Stimulated activated CD4-positive, alpha-beta T cell treated with anti-CD3 and anti-CD28 coated beads, TNF-alpha, amount 100 ng/mL, for 24 hours (primary cell): Measurements from ENCODE around the gene CPNE2.
"Not testable (repeated sequence)": the region's sequence is repeated elsewhere in the genome, so short reads cannot be mapped to it uniquely, and the experiment has no call there.

Experiments used
- DNase-seq, 3 experiments: peaks; one replicate each; pipeline ENCODE4 v3.0.0-alpha.2; 2020; ENCODE audit warnings: low read depth in 3 of 3

Gene CPNE2

DNA sequence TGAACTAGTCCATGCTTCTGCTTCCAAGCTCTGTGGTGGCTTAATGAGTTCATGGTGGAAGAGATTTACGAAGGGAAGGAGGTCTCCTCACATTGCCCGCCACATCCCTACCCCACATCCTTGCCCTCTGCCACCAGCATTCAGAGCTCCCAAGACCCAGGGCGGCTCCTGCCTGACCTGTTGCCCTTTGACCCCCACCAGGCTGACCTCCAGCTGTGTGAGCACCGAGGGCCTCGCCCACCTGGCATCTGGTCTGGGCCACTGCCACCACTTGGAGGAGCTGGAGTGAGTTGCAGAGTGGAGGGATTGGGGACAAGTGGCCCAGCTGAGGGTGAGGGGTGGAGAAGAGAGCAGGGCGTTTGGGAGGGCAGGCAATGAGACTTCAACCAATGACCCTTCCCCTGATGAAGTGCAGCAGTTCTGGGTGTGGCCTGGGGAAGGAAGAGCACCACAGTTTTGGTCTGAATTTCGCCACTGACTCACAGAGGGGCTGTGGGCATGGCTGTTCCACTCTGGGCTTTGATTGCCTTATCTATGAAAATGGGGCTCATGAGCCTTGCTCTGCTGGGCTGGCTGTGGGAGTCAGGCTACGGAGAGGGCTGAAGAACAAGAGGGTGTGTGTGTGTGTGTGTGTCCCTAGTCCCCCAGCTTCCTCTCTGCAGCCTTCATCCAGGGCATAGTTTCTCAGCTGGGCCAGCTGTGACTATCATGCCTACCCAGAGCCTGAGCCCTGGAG is 22.6 kb upstream of the CPNE2 start:
- DNase-seq = no peak

- no peak for DNase-seq
Observed at GRCh38 chr16:57070424-57070823, 22.0 kb upstream of the CPNE2 start.

GRCh38 chr16:57071081-57071732 is 21.2 kb upstream of the CPNE2 start:
- not testable (repeated sequence) for DNase-seq

GRCh38 chr16:57071831-57072582 is 20.4 kb upstream of the CPNE2 start:
- DNase-seq = no peak

DNA sequence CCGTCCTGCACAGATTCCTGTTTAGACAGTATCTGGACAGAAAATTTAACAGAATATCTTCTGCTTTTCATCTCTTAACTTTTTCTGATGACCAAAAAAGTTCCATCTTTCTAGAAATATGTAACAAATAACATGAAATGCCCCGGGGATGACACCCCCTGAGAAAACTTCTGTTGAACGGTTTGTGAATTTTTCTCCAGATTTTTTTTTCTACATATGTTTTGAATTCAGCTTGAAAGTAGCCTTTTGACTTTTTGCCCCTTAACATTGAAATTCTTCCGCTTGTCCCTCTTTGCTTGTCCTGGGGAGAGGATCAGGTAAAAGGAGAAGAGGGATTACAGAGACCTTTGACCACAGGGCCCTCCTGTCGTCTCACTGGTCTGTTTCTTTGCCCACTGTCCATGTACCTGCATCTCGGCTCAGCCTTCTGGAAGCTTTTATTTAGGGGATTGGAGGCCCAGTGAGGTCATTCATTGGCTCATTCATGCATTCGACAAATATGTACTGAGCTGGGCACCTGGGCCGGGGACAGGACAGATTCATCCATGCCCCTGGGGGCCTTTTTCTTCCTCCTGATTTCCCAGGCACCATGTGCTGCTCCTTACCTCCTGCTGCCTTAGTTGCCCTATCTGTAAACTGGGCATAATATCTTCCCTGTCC is 19.6 kb upstream of the CPNE2 start:
- DNase-seq = no peak

GRCh38 chr16:57077714-57078113 is 14.7 kb upstream of the CPNE2 start:
- no peak for DNase-seq

DNA sequence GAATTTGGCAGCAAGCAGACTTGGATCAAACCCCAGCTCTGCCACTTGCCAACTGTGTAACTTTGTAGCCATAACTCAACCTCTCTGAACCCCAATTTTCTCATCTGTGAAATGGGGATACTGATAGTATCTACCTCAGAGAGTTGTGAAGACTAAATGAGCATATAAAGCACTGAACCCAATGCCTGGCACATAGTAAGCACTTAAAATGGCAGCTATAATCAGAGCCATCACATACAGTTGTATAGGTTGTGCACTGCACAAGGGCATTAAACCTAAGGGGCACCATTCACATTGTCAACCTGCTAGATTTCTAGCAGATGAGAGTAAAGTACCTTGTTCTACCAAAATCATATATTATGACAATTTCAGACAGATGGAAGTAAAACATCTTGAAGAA is 10.6 kb upstream of the CPNE2 start:
- DNase-seq = no peak

- no peak for DNase-seq
Observed at GRCh38 chr16:57082664-57083063, 9.7 kb upstream of the CPNE2 start.

GRCh38 chr16:57083485-57084126 is 8.8 kb upstream of the CPNE2 start:
- DNase-seq = no peak

DNA sequence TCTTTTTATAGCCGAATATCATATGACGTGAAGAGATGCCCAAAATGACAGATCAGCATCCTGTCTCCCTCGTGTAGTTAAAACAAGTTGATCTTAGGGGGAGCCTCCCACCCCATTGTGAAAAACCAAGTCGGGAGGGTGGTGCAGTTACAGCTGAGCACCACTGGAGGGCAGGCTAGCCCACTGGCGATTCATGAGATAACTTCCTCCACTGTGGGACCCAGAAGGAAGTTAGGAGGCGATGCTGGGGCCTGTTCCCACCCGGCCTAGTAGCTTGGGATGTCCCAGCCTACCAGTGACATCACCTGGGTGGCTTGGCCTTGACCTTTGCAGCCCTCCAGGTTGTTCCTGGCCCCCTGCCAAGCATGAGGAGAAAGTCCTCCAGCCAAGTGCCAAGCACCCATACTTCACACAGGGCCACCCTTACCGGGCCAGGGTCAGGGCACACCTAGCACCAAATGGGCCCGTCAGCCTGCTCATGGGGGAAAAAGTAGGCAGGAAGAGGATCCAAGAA is 8.1 kb upstream of the CPNE2 start:
- peak; percentile 52 to 68 (median 55) for DNase-seq

GRCh38 chr16:57084996-57085395 is 7.4 kb upstream of the CPNE2 start:
- DNase-seq = no peak

GRCh38 chr16:57087003-57087402 is 5.4 kb upstream of the CPNE2 start:
- no peak for DNase-seq

- no peak for DNase-seq
Observed at GRCh38 chr16:57089406-57089805, 3.0 kb upstream of the CPNE2 start.

DNA sequence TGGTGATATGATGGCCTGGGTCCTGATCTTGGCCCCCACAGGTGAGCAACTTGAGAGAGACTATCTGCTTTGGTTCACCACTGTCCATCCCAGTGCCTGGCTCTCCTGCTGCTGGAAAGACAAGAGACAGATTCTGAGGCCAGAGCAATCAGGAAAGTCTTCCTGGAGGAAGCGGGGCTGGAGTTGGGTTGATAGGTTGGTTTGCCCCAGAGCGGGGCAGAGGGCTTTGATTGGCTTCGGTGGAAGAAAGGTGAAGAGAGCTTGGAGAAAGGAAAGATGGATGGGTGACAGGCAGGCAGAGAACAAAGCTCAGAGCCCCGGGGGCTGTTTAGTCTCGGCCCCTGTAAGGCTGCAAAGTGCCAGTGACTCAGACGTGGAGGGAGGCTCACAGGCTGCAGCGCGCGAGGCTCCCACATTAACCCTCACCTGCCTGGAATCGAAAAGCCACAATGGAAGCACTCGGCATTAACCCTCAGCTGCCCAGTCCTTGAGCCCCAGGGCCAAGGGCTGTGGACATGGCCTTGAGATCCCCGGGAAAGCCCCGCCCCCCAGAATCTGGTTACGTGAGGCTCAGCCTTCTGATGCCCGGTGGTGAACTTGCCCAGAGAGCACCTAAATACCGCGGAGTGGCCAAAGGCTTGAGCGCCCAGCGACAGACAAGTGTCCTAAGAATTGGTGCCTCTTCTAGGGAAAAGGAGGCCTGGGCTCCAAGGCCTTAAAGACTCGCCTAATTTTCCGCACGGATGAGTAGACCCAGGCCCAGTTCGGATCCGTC is 996 bp upstream of the CPNE2 start:
- no peak for DNase-seq

- peak in 2 of 3 experiments; percentile 15 to 33 for DNase-seq
Observed at GRCh38 chr16:57092786-57093411, 516 bp downstream of the CPNE2 start.

- DNase-seq = no peak
Observed at GRCh38 chr16:57093666-57094564, 1.5 kb downstream of the CPNE2 start.

- no peak for DNase-seq
Observed at GRCh38 chr16:57094911-57095310, 2.5 kb downstream of the CPNE2 start.

DNA sequence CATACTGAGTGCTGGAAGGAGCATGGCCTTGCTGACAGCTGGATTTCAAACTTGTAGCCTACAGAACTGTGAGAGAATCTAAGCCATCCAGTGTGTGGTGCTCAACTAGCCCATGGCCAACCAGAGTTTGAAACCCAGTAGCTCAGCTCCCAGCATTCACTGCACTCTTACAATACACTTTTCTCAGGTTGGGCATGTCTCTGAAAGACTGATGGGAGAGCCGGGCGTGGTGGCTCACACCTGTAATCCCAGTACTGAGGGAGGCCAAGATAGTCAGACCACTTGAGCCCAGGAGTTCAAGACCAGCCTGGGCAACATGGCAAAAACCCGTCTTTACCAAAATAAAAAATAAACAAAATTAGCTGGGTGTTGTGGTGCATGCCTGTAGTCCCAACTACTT is 3.8 kb downstream of the CPNE2 start:
- no peak for DNase-seq

DNA sequence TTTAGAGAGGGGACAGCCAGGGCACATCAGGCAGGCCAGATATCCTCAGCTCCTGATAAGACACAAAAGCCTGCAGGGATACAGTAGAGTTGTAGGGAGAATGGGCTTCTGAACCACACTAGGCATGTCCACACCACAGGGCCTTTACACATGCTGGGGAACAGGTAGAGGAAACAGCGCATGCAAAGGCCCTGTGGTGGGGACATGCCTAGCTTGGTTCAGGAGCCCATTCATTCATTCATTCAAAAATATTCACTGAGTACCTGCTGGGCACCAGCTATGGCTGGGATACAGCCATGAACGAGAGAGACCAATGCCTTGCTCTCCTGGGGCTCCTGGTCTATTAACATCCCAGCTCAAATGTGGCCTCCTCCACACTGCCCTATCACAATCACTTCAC is 4.4 kb downstream of the CPNE2 start:
- DNase-seq = no peak
